ENCODE data around the gene TMEM106A.
"Not testable (repeated sequence)": the region's sequence is repeated elsewhere in the genome, so short reads cannot be mapped to it uniquely, and the experiment has no call there.

The TMEM106A gene
- total RNA-seq: 7.2 to 15.0 (median 12.6) reads per million in 4 donors

- DNase-seq: peak; percentile 48 to 84 (median 65)
These were observed at the start of gene TMEM106A for GRCh38 chr17:43211480-43212402. TSS of gene TMEM106A (plus strand) at chr17:43211875. CDS start at chr17:43213042, 1,167 bp downstream.

- not testable (repeated sequence) for DNase-seq
These were observed 45.7 kb upstream of the TMEM106A start for GRCh38 chr17:43165971-43166370.

- peak in 1 of 5 donors; percentile 4 for DNase-seq
These were observed 42.0 kb upstream of the TMEM106A start for GRCh38 chr17:43169561-43170139.

GRCh38 chr17:43170140-43170765 is 41.4 kb upstream of the TMEM106A start:
- DNase-seq: peak; percentile 75 to 95 (median 85)

GRCh38 chr17:43170766-43171585 is 40.7 kb upstream of the TMEM106A start, which contains the start of gene NBR1:
TSS of gene NBR1 (plus strand) at chr17:43171214. CDS start at chr17:43175800, 4,586 bp downstream.
- DNase-seq: peak; percentile 87 to 98 (median 94)

- DNase-seq: peak in 1 of 5 donors; percentile 20
These were observed 39.8 kb upstream of the TMEM106A start for GRCh38 chr17:43171586-43172487.

- no peak for DNase-seq
These were observed 36.2 kb upstream of the TMEM106A start for GRCh38 chr17:43175213-43176118.

GRCh38 chr17:43176119-43176570 is 35.5 kb upstream of the TMEM106A start:
- no peak for DNase-seq

GRCh38 chr17:43183921-43184320 is 27.8 kb upstream of the TMEM106A start:
- DNase-seq: no peak

- DNase-seq: not testable (repeated sequence)
These were observed 25.0 kb upstream of the TMEM106A start for GRCh38 chr17:43186656-43187055.

- no peak for DNase-seq
These were observed 18.4 kb upstream of the TMEM106A start for GRCh38 chr17:43193251-43193650.

GRCh38 chr17:43199633-43200032 is 12.0 kb upstream of the TMEM106A start:
- DNase-seq: no peak

- DNase-seq: no peak
These were observed 11.5 kb upstream of the TMEM106A start for GRCh38 chr17:43200127-43200526.

GRCh38 chr17:43203013-43203412 is 8.7 kb upstream of the TMEM106A start:
- DNase-seq: not testable (repeated sequence)

GRCh38 chr17:43210576-43210975 is 1.1 kb upstream of the TMEM106A start:
- no peak for DNase-seq

GRCh38 chr17:43211123-43211479 is 574 bp upstream of the TMEM106A start:
- no peak for DNase-seq

- DNase-seq: no peak
These were observed 1.2 kb downstream of the TMEM106A start for GRCh38 chr17:43212641-43213490.

GRCh38 chr17:43213545-43213944 is 1.9 kb downstream of the TMEM106A start:
- DNase-seq: no peak

- no peak for DNase-seq
These were observed 3.7 kb downstream of the TMEM106A start for GRCh38 chr17:43215341-43215740.
